ENCODE measurements around the gene TOPORS. TPM values are rescaled to one million over a fixed set of nuclear protein-coding genes. Genes with fewer than 3 reads are reported as not detected.
A peak's percentile ranks its signal among the peaks of the same experiment; 100 is the strongest.
"Not testable (repeated sequence)": the region's sequence is repeated elsewhere in the genome, so short reads cannot be mapped to it uniquely, and the experiment has no call there.

TOPORS gene
- total and polyA plus RNA-seq, 5 experiments from 2014 or later, result 21.9 to 26.0 (median 23.5) TPM

DNA sequence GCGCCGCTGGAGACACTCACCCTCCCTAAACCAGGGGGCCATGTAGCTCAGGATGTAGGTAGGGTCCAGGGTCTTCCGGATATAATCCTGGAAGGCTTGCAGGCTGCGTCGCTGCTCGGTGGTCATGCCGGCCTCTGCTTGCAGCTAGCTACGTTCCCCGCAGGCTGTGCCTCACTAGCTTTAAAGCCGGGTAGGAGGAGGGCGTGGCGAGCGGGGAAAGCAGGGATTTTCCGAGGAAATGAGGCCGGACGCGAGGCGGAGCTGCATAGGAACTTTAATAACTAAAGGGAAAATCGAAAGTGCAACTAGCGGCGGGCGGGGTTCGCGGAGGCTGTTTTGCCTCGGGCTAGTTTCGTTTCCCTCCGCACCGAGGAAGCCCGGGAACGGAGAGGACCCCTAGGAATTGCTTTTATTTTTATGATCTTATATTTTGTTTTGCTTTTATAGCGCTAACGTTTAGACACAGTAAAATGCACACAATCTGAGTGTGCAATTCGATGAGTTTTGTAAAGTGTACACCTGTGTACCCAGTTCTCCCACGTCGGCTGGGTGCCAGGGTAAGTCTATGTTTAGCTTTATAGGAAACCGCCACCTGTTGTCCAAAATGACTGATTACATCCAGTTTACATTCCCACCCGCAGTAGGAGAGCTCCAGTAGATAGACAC, 26.2 kb downstream of the TOPORS start, which contains the start of gene RIGI:
RIGI (minus strand) TSS at position 156 of the 666 bp plus-strand sequence; CDS start at position 126, 30 bp downstream.
- peaks cover 9 to 28% (median 23%) of the 10 kb centered on the region in 3 donors for H3K36me3 Mint-ChIP-seq
- peak within 1 kb of the TSS; percentile 83 to 99 (median 96) for H3K4me3 Mint-ChIP-seq
- H3K9me3 Mint-ChIP-seq, result peaks cover 0 to 8% (median 0%) of the 10 kb centered on the region in 9 donors
- peak within 1 kb of the TSS; percentile 94 to 99 (median 97) for H3K27ac Mint-ChIP-seq
- no peaks in the 10 kb centered on the region for H3K27me3 Mint-ChIP-seq
- peaks cover 15 to 56% (median 46%) of the 10 kb centered on the region in 4 donors for H3K4me1 Mint-ChIP-seq
- DNase-seq, result peak; percentile 60 to 85 (median 78)
- POLR2A ChIA-PET, result interaction anchor here (0.6 to 3.8 kb wide), 9 partner anchors 13 to 148 kb away, joined by 3 to 57 read pairs (median 4); partner anchors contain the start of genes ACO1, NDUFB6, SMIM27 and TOPORS
- ATAC-seq, result peak; percentile 80 to 83

DNA sequence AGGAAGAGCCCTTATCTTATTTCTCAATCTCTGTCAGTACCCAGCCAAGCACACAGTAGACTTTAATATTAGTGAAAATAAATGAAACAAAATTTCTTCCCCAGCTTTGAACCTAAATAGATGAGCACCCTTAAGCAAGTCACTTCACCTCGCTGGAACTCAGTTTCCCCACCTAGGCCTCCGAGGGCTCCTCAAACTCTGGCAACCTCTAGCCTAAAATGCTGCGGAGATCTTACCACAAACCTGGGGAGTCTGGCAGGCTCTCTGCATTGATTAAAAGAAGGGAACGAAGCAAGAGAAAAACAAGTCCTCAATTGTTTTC, 26.7 kb downstream of the TOPORS start:
- Mint-ChIP-seq H3K4me3 (peak overlapping the region; percentile 83 to 99 (median 96)), H3K4me1 (peaks cover 15 to 57% (median 47%) of the 10 kb centered on the region in 4 donors), H3K27ac (peak overlapping the region; percentile 94 to 99 (median 97)), H3K9me3 (peaks cover 0 to 8% (median 0%) of the 10 kb centered on the region in 9 donors), H3K36me3 (peaks cover 9 to 24% (median 23%) of the 10 kb centered on the region in 3 donors), H3K27me3 (no peaks in the 10 kb centered on the region)
- ATAC-seq (no peak), DNase-seq (no peak)
- POLR2A ChIA-PET, result interaction anchor here (1.0 to 3.8 kb wide), 8 partner anchors 13 to 146 kb away, joined by 3 to 57 read pairs (median 4); partner anchors contain the start of genes ACO1, NDUFB6, SMIM27 and TOPORS

DNA sequence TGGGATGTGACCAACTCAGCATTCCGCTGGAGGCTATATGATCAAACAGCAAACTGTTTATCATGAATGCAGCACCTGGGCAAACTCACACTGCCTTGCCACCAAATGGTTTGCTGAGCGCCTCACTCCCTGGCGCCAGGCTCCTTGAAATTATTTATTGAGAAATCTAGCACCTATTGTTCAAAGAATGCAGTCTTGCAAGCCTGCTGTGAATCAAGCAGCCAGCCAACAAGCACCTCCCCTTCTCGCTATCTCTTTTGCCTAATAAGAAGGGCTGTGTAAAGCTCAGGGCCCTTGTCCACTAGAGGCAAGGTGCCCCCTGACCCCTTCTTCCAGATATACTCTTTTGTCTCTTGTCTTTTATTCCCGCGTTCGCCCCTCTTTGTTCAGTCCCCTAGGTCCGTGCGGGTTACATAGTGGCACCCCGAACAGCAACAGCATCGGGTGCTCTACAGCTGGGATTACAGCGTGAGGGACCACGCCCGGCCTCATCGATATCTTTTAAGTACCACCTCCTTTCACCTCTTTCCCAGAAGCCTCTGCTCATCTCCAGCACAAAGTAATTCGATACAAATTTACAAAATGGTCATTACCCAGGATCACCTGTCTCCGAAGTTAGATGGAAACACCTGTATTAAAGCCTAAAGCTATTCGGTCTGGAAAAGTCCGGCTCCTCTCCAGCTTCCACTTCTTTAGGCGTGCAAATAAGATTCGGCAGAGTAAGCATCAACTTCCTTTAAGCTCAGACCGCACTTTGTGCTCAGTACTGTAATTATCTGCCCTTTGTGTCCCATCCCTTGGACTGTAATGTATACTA, 27.3 kb downstream of the TOPORS start:
- peak overlapping the region; percentile 83 to 99 (median 96) for H3K4me3 Mint-ChIP-seq
- peak; percentile 19 to 21 for ATAC-seq

DNA sequence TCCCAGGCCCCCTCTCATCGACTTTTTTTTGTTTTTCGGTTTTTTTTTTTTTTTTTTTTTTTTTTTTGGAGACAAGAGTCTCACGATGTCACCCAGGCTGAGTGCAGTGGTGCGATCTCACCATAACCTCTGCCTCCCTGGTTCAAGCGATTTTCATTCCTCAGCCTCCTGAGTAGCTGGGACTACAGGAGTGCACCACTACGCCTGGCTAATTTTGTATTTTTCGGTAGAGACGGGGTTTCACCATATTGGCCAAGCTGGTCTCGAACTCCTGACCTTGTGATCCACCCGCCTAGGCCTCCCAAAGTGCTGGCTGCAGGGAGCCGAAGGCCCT, 27.9 kb downstream of the TOPORS start:
- Mint-ChIP-seq H3K27ac (peak overlapping the region; percentile 94 to 99 (median 97)), H3K36me3 (peaks cover 9 to 30% (median 23%) of the 10 kb centered on the region in 3 donors), H3K4me3 (peak overlapping the region; percentile 83 to 99 (median 96)), H3K4me1 (peaks cover 15 to 65% (median 49%) of the 10 kb centered on the region in 4 donors)
- ATAC-seq, DNase-seq, H3K27me3 Mint-ChIP-seq, H3K9me3 Mint-ChIP-seq: not testable (repeated sequence)
- POLR2A ChIA-PET, result interaction anchor here (0.7 to 3.8 kb wide), 2 partner anchors 20 to 27 kb away, joined by 5 to 57 read pairs; partner anchors contain the start of genes SMIM27 and TOPORS

More for the DNA sequence above, 27.3 kb downstream of the TOPORS start:
- Mint-ChIP-seq H3K9me3 (peaks cover 0 to 8% (median 0%) of the 10 kb centered on the region in 9 donors), H3K36me3 (peaks cover 9 to 26% (median 23%) of the 10 kb centered on the region in 3 donors), H3K27me3 (no peaks in the 10 kb centered on the region), H3K4me1 (peaks cover 15 to 62% (median 49%) of the 10 kb centered on the region in 4 donors), H3K27ac (peak overlapping the region; percentile 94 to 99 (median 97))
- POLR2A ChIA-PET, result interaction anchor here (0.7 to 3.8 kb wide), 7 partner anchors 17 to 146 kb away, joined by 3 to 57 read pairs (median 5); partner anchors contain the start of genes ACO1, NDUFB6, SMIM27 and TOPORS
- peak in 5 of 10 donors; percentile 2 to 35 (median 20) for DNase-seq

DNA sequence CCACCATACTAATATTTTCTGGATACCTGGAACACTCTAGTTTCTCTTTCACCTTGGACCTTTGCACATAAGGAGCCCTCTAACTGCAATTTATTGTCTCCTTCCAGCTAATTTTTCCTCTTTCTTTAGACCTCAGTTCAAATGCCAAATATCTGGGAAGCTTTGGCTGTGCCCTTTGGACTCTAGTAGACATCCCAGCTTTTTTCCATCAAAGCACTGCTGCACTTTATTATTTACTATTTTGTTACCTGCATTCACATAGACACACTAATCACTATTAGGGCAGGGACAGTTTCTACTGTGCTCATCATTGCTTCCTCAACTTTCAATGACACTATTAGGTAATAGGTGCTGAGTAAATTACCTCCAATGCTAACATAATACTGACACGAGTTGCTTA, 28.5 kb downstream of the TOPORS start:
- H3K27ac Mint-ChIP-seq, result peak overlapping the region; percentile 28 to 99 (median 82)
- no peak for ATAC-seq
- DNase-seq, result no peak
- peak overlapping the region; percentile 11 to 99 (median 94) for H3K4me3 Mint-ChIP-seq
- peaks cover 9 to 33% (median 23%) of the 10 kb centered on the region in 3 donors for H3K36me3 Mint-ChIP-seq
- H3K4me1 Mint-ChIP-seq, result peaks cover 15 to 65% (median 49%) of the 10 kb centered on the region in 4 donors
- peaks cover 0 to 8% (median 0%) of the 10 kb centered on the region in 9 donors for H3K9me3 Mint-ChIP-seq
- POLR2A ChIA-PET, result interaction anchor here (3.8 kb wide), 1 partner anchor 27 kb away, joined by 57 read pairs; the partner anchor contains the start of genes SMIM27 and TOPORS
- H3K27me3 Mint-ChIP-seq, result no peaks in the 10 kb centered on the region

DNA sequence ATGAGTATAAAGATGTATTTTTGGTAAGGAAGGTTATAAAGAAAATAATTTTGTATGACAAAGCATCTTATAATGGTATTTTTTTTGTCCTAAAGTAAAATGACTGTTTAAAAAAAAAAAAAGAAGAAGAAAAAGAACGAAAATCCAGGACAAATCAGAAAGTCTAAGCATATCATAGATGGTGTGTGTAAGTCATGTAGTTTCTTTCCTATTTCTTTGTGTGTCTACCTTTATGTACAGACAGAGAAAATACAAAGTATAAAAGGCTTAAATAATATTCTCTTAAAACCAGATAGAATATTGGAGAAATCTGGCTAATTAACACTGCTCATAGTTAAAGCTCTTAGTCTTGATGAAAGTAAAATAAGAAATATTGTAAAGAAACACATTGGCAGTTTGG, 34.1 kb downstream of the TOPORS start:
- no peak overlapping the region for H3K4me3 Mint-ChIP-seq
- peaks cover 8 to 60% (median 51%) of the 10 kb centered on the region in 3 donors for H3K36me3 Mint-ChIP-seq
- peak overlapping the region in 1 of 10 donors; percentile 48 for H3K27ac Mint-ChIP-seq
- H3K4me1 Mint-ChIP-seq, result peaks cover 25 to 66% (median 46%) of the 10 kb centered on the region in 4 donors
- H3K9me3 Mint-ChIP-seq, result peaks cover 0 to 11% (median 0%) of the 10 kb centered on the region in 9 donors
- no peaks in the 10 kb centered on the region for H3K27me3 Mint-ChIP-seq
- no peak for ATAC-seq
- POLR2A ChIA-PET, result no interaction called here
- no peak for DNase-seq

DNA sequence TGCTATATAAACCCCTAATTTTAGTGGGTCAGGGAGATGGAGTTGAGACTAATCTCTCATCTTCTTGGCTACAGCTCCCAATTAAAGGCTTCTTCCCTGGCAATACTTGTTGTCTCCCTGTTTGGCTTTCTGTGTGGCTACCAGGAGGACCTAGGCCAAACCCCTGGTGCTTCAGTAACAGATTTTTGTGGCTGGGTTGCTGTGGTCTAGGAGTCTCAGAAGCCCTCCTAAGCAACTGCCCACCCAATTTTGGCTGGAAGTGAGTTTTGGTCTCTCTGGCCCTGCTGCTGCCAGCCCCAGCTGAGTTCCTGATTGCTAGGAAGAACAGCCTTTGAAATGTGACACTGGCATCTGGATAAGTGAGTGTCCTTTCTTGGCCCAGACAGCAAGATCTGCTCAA, 36.1 kb downstream of the TOPORS start:
- ATAC-seq, result no peak
- Mint-ChIP-seq H3K4me3 (no peak overlapping the region), H3K9me3 (peaks cover 0 to 11% (median 0%) of the 10 kb centered on the region in 9 donors), H3K27me3 (no peaks in the 10 kb centered on the region), H3K27ac (peak overlapping the region in 4 of 10 donors; percentile 34 to 79 (median 44)), H3K36me3 (peaks cover 5 to 43% (median 38%) of the 10 kb centered on the region in 3 donors), H3K4me1 (peaks cover 38 to 65% (median 52%) of the 10 kb centered on the region in 4 donors)
- POLR2A ChIA-PET, result no interaction called here
- DNase-seq, result no peak

DNA sequence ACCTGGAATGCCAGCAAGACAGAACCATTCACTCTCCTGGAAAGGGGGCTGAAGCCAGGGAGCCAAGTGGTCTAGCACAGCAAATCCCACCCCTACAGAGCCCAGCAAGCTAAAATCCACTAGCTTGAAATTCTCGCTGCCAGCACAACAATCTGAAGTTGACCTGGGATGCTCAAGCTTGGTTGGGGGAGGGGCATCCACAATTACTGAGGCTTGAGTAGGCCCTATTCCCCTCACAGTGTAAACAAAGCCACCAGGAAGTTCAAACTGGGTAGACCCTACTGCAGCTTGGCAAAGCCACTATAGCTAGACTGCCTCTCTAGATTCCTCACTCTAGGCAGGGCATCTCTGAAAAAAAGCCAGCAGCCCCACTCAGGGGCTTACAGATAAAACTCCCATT, 43.7 kb downstream of the TOPORS start:
- DNase-seq, result no peak
- no peak for ATAC-seq
- H3K4me1 Mint-ChIP-seq, result peaks cover 38 to 68% (median 56%) of the 10 kb centered on the region in 4 donors
- no peak overlapping the region for H3K4me3 Mint-ChIP-seq
- POLR2A ChIA-PET, result no interaction called here
- no peaks in the 10 kb centered on the region for H3K27me3 Mint-ChIP-seq
- H3K9me3 Mint-ChIP-seq, result peaks cover 0 to 4% (median 0%) of the 10 kb centered on the region in 9 donors
- peaks cover 0 to 11% (median 8%) of the 10 kb centered on the region in 3 donors for H3K36me3 Mint-ChIP-seq
- H3K27ac Mint-ChIP-seq, result peak overlapping the region in 2 of 10 donors; percentile 48 to 56

DNA sequence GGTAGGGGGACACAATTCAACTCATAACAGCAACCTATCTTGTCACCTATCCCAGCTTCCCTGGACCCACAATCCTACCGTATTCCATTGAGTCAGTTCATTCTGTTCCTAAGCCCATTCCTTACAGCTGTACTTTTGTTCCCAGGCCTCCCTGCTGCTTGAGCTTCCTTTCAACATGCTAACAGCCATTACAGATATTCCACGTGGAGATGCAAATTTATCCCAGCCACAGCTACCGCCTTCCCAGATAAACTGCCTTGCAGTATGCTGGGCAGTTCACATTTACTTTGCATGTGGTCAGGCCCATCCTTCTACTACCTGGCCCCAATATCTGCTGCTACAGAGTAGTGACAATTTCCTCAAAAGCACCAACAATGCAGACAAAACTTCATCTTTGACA, 49.4 kb downstream of the TOPORS start:
- no peaks in the 10 kb centered on the region for H3K9me3 Mint-ChIP-seq
- POLR2A ChIA-PET, result no interaction called here
- DNase-seq (no peak), ATAC-seq (no peak)
- no peaks in the 10 kb centered on the region for H3K27me3 Mint-ChIP-seq
- H3K36me3 Mint-ChIP-seq, result peaks cover 4 to 40% (median 7%) of the 10 kb centered on the region in 3 donors
- peak overlapping the region in 5 of 10 donors; percentile 12 to 42 (median 23) for H3K27ac Mint-ChIP-seq
- no peak overlapping the region for H3K4me3 Mint-ChIP-seq
- H3K4me1 Mint-ChIP-seq, result peaks cover 9 to 17% (median 15%) of the 10 kb centered on the region in 4 donors

DNA sequence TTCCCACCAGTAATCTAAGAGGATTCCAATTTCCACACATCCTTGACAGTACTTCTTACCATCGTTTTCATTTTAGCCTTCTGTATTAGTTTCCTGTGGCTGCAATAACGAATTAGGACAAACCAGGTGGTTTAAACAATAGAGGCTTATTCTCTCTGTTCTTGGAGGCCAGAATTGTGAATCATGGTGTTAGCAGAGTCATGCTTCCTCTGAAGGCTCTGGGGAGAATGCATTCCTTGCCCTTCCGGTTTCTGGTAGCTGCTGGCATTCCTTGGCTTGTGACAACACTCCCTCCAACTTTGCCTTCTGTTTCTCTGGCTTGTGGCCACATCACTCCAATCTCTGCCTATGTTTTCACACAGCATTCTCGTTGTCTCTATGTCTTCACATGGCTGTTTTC, 49.9 kb downstream of the TOPORS start:
- H3K9me3 Mint-ChIP-seq, result no peaks in the 10 kb centered on the region
- POLR2A ChIA-PET, result no interaction called here
- peak overlapping the region in 7 of 10 donors; percentile 12 to 68 (median 23) for H3K27ac Mint-ChIP-seq
- no peak for ATAC-seq
- no peaks in the 10 kb centered on the region for H3K27me3 Mint-ChIP-seq
- peaks cover 7 to 17% (median 10%) of the 10 kb centered on the region in 4 donors for H3K4me1 Mint-ChIP-seq
- no peak overlapping the region for H3K4me3 Mint-ChIP-seq
- peaks cover 4 to 45% (median 7%) of the 10 kb centered on the region in 3 donors for H3K36me3 Mint-ChIP-seq
- no peak for DNase-seq

DNA sequence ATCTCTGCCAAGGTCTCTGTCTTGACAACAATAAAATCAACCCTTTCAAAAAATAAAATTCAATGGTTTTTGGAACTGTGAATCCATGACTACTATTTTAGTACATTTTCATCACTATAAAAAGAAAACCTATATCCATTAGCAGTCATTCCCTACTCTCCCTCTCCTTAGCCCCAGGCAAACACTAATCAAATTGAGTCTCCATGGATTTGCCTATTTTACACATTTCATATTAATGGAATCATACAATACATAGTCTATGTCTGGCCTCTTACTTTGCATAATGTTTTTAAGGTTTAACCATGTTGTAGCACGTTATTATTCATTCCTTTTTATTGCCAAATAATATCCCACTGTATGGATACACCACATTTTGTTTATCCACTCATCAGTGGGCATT, 50.5 kb downstream of the TOPORS start:
- H3K27ac Mint-ChIP-seq, result peak overlapping the region in 2 of 10 donors; percentile 9 to 29
- H3K4me3 Mint-ChIP-seq, result no peak overlapping the region

DNA sequence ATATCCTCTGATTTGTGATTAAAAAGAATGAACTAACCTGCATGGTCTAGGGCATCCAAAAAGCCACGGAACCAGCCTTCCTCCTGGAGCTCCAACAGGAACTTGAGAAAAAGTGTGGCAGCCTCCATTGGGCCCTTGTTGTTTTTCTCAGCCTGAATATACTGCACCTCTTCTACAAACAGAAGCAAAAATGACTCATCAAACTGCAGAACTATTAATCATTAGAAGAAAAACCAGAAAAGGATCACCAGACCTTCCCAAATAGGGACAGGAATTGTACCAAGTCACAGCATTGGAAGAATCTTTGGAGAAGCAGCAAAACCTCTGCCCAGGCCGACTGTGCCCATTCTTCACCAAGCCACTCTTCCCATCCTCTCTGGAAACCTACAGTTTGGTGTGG, 51.6 kb downstream of the TOPORS start:
- Mint-ChIP-seq H3K36me3 (peaks cover 4 to 52% (median 18%) of the 10 kb centered on the region in 3 donors), H3K27ac (peak overlapping the region in 2 of 10 donors; percentile 23 to 36)
- DNase-seq, result no peak

More for the DNA sequence above, 50.5 kb downstream of the TOPORS start:
- H3K4me1 Mint-ChIP-seq, result peaks cover 7 to 17% (median 10%) of the 10 kb centered on the region in 4 donors
- H3K9me3 Mint-ChIP-seq, result no peaks in the 10 kb centered on the region
- DNase-seq (no peak), ATAC-seq (no peak)
- POLR2A ChIA-PET, result no interaction called here
- H3K27me3 Mint-ChIP-seq, result no peaks in the 10 kb centered on the region
- H3K36me3 Mint-ChIP-seq, result peaks cover 4 to 45% (median 7%) of the 10 kb centered on the region in 3 donors

More for the DNA sequence above, 51.6 kb downstream of the TOPORS start:
- Mint-ChIP-seq H3K4me3 (no peak overlapping the region), H3K27me3 (no peaks in the 10 kb centered on the region), H3K9me3 (no peaks in the 10 kb centered on the region), H3K4me1 (peaks cover 2 to 12% (median 8%) of the 10 kb centered on the region in 4 donors)
- ATAC-seq, result no peak
- POLR2A ChIA-PET, result no interaction called here
